PFSK-1 (cell line): Measurements from ENCODE around the gene DSTN.

Experiments used
- FOXP2 ChIP-seq: optimal IDR thresholded peaks from 2 replicates; pipeline ENCODE3; 2011; ENCODE audit warnings: borderline replicate concordance, control low read depth, inconsistent platforms; ENCODE audit not compliant: insufficient read depth; ENCODE audit errors: extremely low read length, extremely low read depth
- POLR2AphosphoS5 ChIP-seq: IDR thresholded peaks from 2 replicates; pipeline ENCODE4 v1.6.1; 2012; ENCODE audit warnings: low read depth, mild to moderate bottlenecking, control low read depth, low read length, moderate library complexity
- SIN3A ChIP-seq: IDR thresholded peaks from 2 replicates; pipeline ENCODE4 v1.6.1; 2012; ENCODE audit warnings: mild to moderate bottlenecking, low read length, moderate library complexity, borderline replicate concordance; ENCODE audit not compliant: insufficient read depth
- TAF1 ChIP-seq: IDR thresholded peaks from 2 replicates; pipeline ENCODE4 v1.6.1; 2012; ENCODE audit warnings: low read length, control low read depth, borderline replicate concordance; ENCODE audit not compliant: insufficient read depth
- TF ChIP-seq, protein P1 (sequence below), 2 experiments: IDR thresholded peaks; 2 replicates each; pipeline versions ENCODE4 v1.6.1 to v1.8.0; 2011 to 2012; ENCODE audit warnings: low read depth in 2 of 2, low read length in 2 of 2, control low read depth in 1 of 2, inconsistent platforms in 1 of 2, mild to moderate bottlenecking in 1 of 2, moderate library complexity in 1 of 2; ENCODE audit not compliant: insufficient read depth in 1 of 2

The DSTN gene

DNA sequence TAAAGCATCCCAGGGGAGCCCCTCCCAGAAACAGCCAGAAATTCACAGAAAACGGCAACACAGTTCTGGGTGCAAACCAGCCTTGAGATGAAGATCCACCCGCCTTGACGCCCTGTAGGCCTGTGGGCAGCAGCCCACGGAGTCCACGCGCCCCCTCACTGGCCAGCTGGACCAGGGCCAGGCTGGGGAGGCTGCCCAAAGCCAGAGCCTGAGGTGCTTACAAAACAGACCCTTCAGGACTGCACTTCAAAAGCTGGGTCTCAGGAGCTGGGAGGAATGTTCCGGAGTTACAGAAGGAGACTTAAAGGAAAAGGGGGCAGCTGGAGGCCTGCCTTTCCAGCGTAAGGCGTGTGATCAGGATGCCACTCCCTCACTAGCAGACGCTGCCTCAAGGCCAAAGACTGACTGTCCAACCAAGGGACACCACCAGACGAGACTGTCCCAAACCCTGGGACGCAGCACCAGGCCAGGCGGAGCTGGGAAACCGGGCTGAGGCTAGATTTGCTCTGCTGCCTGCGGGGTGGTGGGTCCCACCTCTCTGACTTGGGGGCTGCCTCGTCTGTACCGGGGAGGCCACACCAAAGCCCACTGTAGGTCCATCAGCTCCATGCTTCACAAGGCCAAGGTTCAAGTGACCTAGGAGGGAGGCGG lies 64.1 kb downstream of the DSTN start:
- TF ChIP-seq, protein P1, sequence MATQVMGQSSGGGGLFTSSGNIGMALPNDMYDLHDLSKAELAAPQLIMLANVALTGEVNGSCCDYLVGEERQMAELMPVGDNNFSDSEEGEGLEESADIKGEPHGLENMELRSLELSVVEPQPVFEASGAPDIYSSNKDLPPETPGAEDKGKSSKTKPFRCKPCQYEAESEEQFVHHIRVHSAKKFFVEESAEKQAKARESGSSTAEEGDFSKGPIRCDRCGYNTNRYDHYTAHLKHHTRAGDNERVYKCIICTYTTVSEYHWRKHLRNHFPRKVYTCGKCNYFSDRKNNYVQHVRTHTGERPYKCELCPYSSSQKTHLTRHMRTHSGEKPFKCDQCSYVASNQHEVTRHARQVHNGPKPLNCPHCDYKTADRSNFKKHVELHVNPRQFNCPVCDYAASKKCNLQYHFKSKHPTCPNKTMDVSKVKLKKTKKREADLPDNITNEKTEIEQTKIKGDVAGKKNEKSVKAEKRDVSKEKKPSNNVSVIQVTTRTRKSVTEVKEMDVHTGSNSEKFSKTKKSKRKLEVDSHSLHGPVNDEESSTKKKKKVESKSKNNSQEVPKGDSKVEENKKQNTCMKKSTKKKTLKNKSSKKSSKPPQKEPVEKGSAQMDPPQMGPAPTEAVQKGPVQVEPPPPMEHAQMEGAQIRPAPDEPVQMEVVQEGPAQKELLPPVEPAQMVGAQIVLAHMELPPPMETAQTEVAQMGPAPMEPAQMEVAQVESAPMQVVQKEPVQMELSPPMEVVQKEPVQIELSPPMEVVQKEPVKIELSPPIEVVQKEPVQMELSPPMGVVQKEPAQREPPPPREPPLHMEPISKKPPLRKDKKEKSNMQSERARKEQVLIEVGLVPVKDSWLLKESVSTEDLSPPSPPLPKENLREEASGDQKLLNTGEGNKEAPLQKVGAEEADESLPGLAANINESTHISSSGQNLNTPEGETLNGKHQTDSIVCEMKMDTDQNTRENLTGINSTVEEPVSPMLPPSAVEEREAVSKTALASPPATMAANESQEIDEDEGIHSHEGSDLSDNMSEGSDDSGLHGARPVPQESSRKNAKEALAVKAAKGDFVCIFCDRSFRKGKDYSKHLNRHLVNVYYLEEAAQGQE (IDR thresholded peaks at IDR 0.05; ENCODE audit: insufficient read depth in 1 of 2, low read depth in 2 of 2, low read length in 2 of 2), result no peak
- TF ChIP-seq SIN3A (no peak), FOXP2 (no peak), TAF1 (no peak), POLR2AphosphoS5 (no peak)

GRCh38 chr20:17634661-17635331 lies 64.9 kb downstream of the DSTN start:
- TF ChIP-seq POLR2AphosphoS5 (no peak), TAF1 (no peak), SIN3A (no peak), FOXP2 (no peak)
- TF ChIP-seq, protein P1 (IDR thresholded peaks at IDR 0.05; ENCODE audit: insufficient read depth in 1 of 2, low read depth in 2 of 2, low read length in 2 of 2), result no peak

GRCh38 chr20:17635332-17636244 lies 65.7 kb downstream of the DSTN start:
- TF ChIP-seq SIN3A, result no peak
- no peak for TF ChIP-seq POLR2AphosphoS5
- no peak for TF ChIP-seq TAF1
- no peak for TF ChIP-seq FOXP2
- TF ChIP-seq, protein P1 (IDR thresholded peaks at IDR 0.05; ENCODE audit: insufficient read depth in 1 of 2, low read depth in 2 of 2, low read length in 2 of 2), result no peak

DNA sequence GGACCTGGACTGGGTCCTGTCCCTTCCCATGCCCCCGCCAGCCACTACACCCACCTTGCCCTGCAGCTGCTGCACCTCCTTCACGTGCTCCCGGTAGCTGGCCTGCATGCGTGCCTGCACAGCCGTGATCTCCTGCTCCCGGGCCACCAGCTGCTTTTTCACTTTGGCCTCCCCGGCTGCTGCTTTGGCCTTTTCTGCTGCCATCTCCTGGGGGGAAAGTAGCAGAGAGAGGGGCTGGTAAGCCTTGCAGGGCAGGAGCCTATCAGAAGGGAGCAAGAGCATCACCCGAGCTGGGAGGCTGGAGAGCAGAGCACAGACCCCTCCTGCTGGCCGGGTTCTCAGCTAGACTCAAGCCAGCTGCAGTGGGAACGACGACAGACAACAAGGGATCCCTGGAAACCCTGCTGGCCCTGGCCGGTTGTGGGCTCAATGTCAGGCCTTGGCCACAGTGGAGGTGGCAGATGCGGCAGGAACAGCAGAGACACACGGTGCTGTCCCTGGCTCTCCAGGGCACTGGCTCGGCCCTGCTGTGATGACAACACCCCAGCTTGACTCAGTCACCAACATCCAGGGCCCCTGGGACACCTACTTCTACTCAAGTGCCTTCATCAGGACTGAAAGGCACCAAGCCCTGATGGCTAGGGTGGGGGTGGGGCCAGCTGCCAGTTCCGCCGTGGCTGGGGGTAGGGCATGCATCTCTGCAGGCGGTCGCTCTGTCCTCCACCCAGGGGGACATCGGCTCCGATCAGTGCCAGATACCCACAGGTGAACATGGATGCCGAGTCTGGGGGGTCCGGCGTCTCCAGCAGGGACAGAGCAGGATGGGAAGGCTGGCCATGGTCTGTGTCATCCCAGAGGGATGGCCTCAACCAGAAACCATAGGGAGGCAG lies 66.9 kb downstream of the DSTN start:
- TF ChIP-seq, protein P1 (IDR thresholded peaks at IDR 0.05; ENCODE audit: insufficient read depth in 1 of 2, low read depth in 2 of 2, low read length in 2 of 2), result no peak
- no peak for TF ChIP-seq TAF1
- no peak for TF ChIP-seq POLR2AphosphoS5
- TF ChIP-seq FOXP2, result no peak
- no peak for TF ChIP-seq SIN3A
